NCI-H128 (cell line): ENCODE measurements around the gene AUTS2.
"Not testable (repeated sequence)": the region's sequence is repeated elsewhere in the genome, so short reads cannot be mapped to it uniquely, and the experiment has no call there.

ENCODE experiments used
- DNase-seq: peaks from one replicate; lab custom pipeline; 2025; ENCODE audit not compliant: unreplicated experiment; lab: John Stamatoyannopoulos, UW

The AUTS2 gene

GRCh38 chr7:69782917-69783684, 184.8 kb downstream of the AUTS2 start:
- DNase-seq, result no peak

GRCh38 chr7:69786130-69786529, 187.9 kb downstream of the AUTS2 start:
- not testable (repeated sequence) for DNase-seq

GRCh38 chr7:69786730-69787395, 188.6 kb downstream of the AUTS2 start:
- no peak for DNase-seq

- no peak for DNase-seq
Measured at GRCh38 chr7:69787736-69788431, 189.6 kb downstream of the AUTS2 start.

DNA sequence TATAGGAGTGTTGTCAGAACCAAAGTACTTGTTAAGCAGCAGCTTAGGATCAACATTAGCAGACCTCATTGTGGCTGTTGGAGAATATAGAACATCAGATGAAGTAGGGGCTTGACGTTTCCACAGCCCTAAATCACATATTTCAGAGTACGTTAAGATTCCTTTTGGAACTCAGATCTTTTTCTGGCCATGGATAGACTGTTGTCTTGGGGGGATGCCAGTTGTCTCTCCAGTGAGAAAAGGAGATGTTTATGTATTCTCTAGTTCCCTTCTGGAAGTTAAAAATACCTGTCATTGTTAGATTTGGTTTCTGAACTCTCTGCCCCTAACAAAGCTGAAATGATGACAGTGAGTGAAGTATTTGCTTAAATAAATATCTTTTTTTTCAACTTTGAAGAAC, 191.3 kb downstream of the AUTS2 start:
- DNase-seq, result no peak

DNA sequence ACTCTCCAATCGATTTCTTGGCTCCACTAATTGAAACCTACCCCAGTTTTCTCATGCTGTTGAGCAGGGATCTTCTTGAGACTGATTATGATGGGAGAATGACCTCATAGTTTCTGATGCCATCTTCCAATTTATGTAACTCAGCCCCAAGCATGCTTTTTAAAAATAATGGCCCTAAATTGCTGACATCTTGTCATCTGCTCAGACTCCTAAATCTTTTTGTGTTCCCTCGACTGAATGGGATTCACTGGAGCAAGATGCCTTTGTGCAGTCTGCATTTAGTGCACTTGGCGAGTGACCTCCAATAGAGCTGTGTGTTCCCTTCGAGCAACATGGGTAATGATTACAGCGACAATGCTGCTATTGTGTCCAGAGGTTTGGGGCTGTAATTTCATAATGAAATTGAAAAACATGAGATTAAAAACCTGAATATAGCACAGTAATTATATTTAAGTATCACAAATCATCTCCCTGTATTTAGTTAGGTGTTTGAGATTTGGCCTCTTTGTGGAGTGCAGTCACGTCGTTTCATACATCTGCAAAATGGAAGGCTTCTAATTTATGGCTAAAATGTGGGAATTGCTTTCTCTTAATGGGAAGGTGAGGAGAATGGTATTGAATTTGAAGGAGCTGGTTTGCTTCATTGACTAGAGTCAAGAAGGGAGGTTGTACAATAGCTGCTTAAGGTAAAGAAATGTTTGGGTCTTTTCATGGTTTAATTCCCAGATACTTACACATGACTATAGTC, 192.9 kb downstream of the AUTS2 start:
- no peak for DNase-seq

DNA sequence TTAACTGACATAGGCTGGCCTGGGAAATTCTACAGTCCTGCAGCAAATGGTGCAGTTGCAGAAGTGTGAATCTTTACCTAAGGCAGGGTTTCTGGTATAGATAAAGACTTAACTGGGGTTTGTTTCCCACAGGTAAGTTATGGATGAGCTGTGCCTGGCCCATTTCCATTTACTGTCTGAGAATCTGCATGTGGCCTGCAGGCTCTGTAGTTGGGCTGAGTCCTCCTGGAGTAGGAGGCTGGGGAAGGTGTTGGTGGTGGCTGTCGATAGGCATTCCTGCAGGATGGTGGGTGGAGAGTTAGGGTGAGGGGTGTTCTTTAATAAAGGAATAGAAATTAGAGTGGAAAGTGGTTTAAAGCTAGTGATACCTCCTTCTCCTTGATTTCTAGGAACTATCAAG, 193.5 kb downstream of the AUTS2 start:
- DNase-seq, result no peak

DNA sequence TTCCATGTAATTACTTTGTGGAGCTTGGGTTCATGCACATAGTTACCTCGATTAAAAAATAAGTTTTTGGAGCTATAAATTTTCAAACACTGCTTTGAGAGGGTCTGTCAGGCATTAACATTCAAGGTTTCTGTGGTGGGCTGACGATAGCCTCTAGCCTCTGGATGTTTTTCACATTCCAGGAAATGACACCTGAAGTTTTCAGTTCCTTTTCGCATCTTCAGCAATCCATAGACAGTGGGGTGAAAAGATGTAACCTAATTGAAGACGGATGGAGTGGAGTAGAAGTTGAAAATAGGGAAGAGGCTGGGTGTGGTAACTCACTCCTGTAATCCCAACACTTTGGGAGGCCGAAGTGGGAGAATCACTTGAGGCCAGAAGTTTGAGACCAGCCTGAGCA, 197.7 kb downstream of the AUTS2 start:
- DNase-seq, result no peak

GRCh38 chr7:69796416-69796815, 198.1 kb downstream of the AUTS2 start:
- DNase-seq, result no peak

GRCh38 chr7:69799048-69799697, 200.9 kb downstream of the AUTS2 start:
- no peak for DNase-seq

- no peak for DNase-seq
Measured at GRCh38 chr7:69799990-69800389, 201.7 kb downstream of the AUTS2 start.

DNA sequence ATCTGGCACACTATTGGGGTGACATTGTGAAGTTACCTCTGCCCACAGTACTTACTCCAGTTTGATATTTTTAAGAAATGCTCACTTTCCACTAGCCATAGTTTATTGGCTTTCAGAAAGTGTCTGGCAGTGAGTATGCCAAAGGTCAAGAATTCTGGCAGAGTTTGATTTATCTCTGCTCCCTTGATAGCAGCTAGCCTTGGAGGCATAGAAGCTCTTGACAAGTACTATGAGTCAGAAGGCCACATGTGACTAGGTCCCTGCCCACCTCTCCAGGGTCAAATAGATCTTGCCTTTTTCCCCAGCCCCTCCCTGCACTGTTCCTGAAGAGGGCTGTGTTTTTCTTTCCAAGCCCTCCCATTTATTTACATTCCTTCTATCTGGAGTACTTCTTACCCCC, 202.2 kb downstream of the AUTS2 start:
- DNase-seq, result no peak

GRCh38 chr7:69801729-69802682, 203.7 kb downstream of the AUTS2 start:
- DNase-seq, result no peak

DNA sequence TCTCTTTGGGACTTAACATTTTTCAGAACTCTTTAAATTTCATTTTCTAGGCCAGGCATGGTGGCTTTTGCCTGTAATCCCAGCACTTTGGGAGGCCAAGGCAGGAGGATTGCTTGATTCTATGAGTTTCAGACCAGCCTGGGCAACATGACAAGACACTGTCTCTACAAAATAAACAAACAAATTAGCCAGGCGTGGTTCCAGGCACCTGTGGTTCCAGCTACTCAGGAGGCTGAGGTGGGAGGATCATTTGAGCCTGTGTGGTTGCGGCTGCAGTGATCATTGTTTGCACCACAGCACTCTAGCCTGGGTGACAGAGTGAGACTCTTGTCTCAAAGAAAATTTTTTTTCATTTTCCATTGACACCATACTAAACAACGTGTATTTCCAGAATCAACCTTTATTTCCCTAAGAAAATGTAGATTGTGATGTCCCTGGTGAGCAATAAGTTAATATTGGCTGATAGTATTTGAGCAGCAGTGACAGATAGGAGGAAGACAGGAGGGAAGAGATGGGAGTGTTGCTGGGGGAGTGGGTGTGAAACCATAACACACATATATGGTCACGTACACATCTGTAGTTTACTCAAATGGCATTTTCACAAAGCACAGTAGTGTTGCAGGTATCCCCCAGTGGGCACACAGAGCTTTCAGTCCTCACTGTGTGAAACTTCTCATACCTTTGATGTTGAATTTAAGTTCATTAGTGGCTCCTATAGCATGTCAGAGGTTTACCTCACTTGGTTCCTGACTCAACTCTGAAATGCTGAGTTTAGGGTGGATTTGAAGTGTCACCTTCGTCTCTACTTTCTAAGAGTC, 205.6 kb downstream of the AUTS2 start:
- no peak for DNase-seq

GRCh38 chr7:69804962-69805361, 206.7 kb downstream of the AUTS2 start:
- DNase-seq, result no peak

- no peak for DNase-seq
Measured at GRCh38 chr7:69808391-69808790, 210.1 kb downstream of the AUTS2 start.

DNA sequence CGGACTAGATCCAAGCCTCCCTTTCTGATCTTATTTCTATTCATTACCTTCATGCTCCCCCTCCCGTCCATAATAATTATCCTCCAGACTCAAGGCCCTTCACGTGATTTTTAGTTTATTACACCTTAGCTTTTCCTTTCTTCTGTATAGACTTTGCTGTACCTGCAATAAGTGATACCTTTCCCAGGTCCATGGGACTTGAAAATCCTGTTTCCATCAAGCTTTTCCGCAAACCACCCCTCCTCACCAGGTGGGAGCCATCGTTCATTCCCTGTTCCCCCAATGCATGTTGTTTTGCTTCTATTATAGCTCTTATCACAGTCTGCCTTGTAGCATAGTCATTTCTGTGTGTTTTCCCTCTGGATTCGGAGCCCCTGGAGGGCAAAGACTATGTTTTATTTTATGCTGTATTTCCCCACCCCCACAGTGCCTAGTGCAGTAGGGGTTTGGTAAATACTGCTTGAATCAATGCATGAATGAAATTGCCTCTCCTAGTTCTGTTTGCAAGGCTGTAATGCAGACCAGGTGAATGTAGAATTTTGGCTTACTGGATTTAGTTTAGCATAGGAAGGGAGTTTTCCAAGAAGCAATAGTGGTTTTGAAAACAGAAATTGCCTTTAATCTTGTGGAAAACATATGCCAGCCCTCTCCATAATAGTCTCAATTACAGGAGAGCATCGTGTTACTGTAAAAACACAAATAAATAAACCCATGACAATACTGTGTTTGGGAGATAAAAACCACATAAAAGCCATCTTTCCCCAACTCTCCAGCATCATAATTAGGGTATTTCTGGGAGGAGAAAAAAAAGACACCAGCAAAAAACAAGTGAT, 213.4 kb downstream of the AUTS2 start:
- DNase-seq, result no peak

DNA sequence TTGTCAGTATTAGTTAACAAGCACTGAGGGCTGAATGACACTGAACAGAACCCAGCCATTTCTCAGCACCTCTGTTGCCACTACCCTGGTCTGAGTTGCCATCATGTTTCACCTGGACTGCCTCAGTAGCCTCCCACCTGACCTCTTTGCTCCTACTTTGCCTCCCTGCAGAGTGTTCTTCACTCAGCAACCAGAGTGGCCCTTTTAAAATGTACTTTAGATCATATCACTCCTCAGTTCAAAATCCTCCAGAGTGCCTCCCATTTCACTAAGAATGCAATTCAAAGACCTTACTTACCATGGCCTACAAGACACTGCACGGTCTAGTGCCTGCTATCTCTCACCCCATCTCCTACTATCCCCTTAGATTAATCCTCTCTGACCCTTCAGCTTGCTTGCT, 214.5 kb downstream of the AUTS2 start:
- DNase-seq, result no peak
